Panc1 (cell line): ENCODE data around the gene PCDH8.

Experiments
- CTCF ChIP-seq: fragments of 450-650 bp; IDR thresholded peaks from 2 replicates; pipeline ENCODE4 v1.5.1; 2017; ENCODE audit warnings: mild to moderate bottlenecking
- POLR2AphosphoS5 ChIP-seq: IDR thresholded peaks from 2 replicates; pipeline ENCODE4 v1.6.1; 2012; ENCODE audit warnings: mild to moderate bottlenecking, low read depth, low read length, moderate library complexity

- TF ChIP-seq CTCF (peak; percentile 74), POLR2AphosphoS5 (no peak)
Measured at GRCh38 chr13:52809310-52809769, 39.1 kb downstream of the PCDH8 start.
